Measurements from ENCODE around the gene LAMA4. TPM values are rescaled to one million over a fixed set of nuclear protein-coding genes. Genes with fewer than 3 reads are reported as not detected.

Gene LAMA4
- total RNA-seq, 1 donor from 2014 or later, result 249 TPM

- DNase-seq, result no peak
These were observed 17.3 kb downstream of the LAMA4 start for GRCh38 chr6:112237066-112237465.

- DNase-seq, result no peak
These were observed 18.4 kb downstream of the LAMA4 start for GRCh38 chr6:112235956-112236355.

GRCh38 chr6:112234601-112235000 is 19.8 kb downstream of the LAMA4 start:
- DNase-seq, result no peak

GRCh38 chr6:112233847-112234246 is 20.5 kb downstream of the LAMA4 start:
- DNase-seq, result peak; percentile 89

- peak; percentile 97 for DNase-seq
These were observed 21.5 kb downstream of the LAMA4 start for GRCh38 chr6:112232845-112233256.

GRCh38 chr6:112231594-112232060 is 22.7 kb downstream of the LAMA4 start:
- DNase-seq, result peak; percentile 50

- DNase-seq, result no peak
These were observed 23.2 kb downstream of the LAMA4 start for GRCh38 chr6:112231164-112231563.

GRCh38 chr6:112228480-112229332 is 25.7 kb downstream of the LAMA4 start:
- DNase-seq, result no peak

- no peak for DNase-seq
These were observed 26.4 kb downstream of the LAMA4 start for GRCh38 chr6:112227992-112228391.

- DNase-seq, result no peak
These were observed 27.0 kb downstream of the LAMA4 start for GRCh38 chr6:112227411-112227810.

- DNase-seq, result peak; percentile 73
These were observed 28.7 kb downstream of the LAMA4 start for GRCh38 chr6:112225691-112226090.

- DNase-seq, result no peak
These were observed 30.3 kb downstream of the LAMA4 start for GRCh38 chr6:112224088-112224487.

GRCh38 chr6:112223070-112223861 is 31.1 kb downstream of the LAMA4 start:
- peak; percentile 92 for DNase-seq

- DNase-seq, result peak; percentile 65
These were observed 32.1 kb downstream of the LAMA4 start for GRCh38 chr6:112221981-112222852.

GRCh38 chr6:112221561-112221960 is 32.8 kb downstream of the LAMA4 start:
- no peak for DNase-seq

- no peak for DNase-seq
These were observed 35.8 kb downstream of the LAMA4 start for GRCh38 chr6:112218563-112218962.

GRCh38 chr6:112216662-112217551 is 37.5 kb downstream of the LAMA4 start:
- no peak for DNase-seq

- no peak for DNase-seq
These were observed 38.7 kb downstream of the LAMA4 start for GRCh38 chr6:112215488-112216284.

- DNase-seq, result no peak
These were observed 39.6 kb downstream of the LAMA4 start for GRCh38 chr6:112214739-112215269.

- no peak for DNase-seq
These were observed 43.5 kb downstream of the LAMA4 start for GRCh38 chr6:112210852-112211251.

Data from skin of body (tissue), 2 donors.